B cell (primary cell): ENCODE results near the gene SPOCK1. TPM values are rescaled to one million over a fixed set of nuclear protein-coding genes. Genes with fewer than 3 reads are reported as not detected.

Experiments used
- ATAC-seq: fragments of 200-7000 bp; cut with Tn5 transposase; one replicate; pipeline ENCODE4 v1.10.0; 2021; ENCODE audit warnings: low read depth, mild to moderate bottlenecking, moderate number of reproducible peaks, moderate library complexity
- CTCF ChIA-PET: fragments of 350-600 bp; sonication (Branson Sonifier 250); formaldehyde crosslinking; loops from one replicate; lab custom pipeline; 2021; ENCODE audit warnings: antibody characterized with exemption, inconsistent platforms; lab: Charles Lee
- POLR2A ChIA-PET: fragments of 350-600 bp; sonication (Branson Sonifier 250); formaldehyde crosslinking; loops from one replicate; lab custom pipeline; 2021; ENCODE audit warnings: antibody characterized with exemption; lab: Charles Lee
- DNase-seq: peaks from one replicate; pipeline ENCODE4 v3.0.0; 2013
- H2AFZ ChIP-seq: 2 replicates; pipeline ENCODE4 v1.6.1; 2012; ENCODE audit warnings: mild to moderate bottlenecking, low read depth, low read length; ENCODE audit not compliant: insufficient read depth, poor library complexity, severe bottlenecking
- H3K27ac ChIP-seq, 2 donors: 1 replicate in 1 of 2; 2 replicates in 1 of 2; pipeline ENCODE4 v1.5.1; 2012 to 2013; ENCODE audit warnings: low read length in 2 of 2, mild to moderate bottlenecking in 2 of 2, moderate library complexity in 1 of 2
- H3K27me3 ChIP-seq, 4 experiments: fragments of 200-600 bp in 1 of 4; sonication (generic) in 1 of 4; replicated peaks in 1 of 4; 1 replicate in 2 of 4; 2 replicates in 2 of 4; pipeline versions ENCODE4 v1.6.1 to v1.7.0; 2013 to 2016; ENCODE audit warnings: low read length in 3 of 4, mild to moderate bottlenecking in 2 of 4, mixed read lengths in 1 of 4, moderate library complexity in 1 of 4; ENCODE audit not compliant: insufficient read depth in 4 of 4, control insufficient read depth in 3 of 4; ENCODE audit errors: control extremely low read depth in 1 of 4
- H3K36me3 ChIP-seq, 2 experiments: replicated peaks in 1 of 2; 1 replicate in 1 of 2; 2 replicates in 1 of 2; pipeline versions ENCODE4 v1.6.1 to v1.7.1; 2013; ENCODE audit warnings: low read length in 1 of 2; ENCODE audit not compliant: insufficient read depth in 2 of 2, control insufficient read depth in 1 of 2; ENCODE audit errors: control extremely low read depth in 1 of 2, extremely low read depth in 1 of 2
- H3K4me1 ChIP-seq, 2 donors: fragments of 200-600 bp in 1 of 2; sonication (generic) in 1 of 2; 1 replicate in 1 of 2; 2 replicates in 1 of 2; pipeline versions ENCODE4 v1.5.1 to v1.6.1; 2013 to 2017; ENCODE audit warnings: low read length in 2 of 2; ENCODE audit not compliant: control insufficient read depth in 2 of 2, insufficient read depth in 2 of 2
- H3K4me2 ChIP-seq: replicated peaks from 2 replicates; pipeline ENCODE3; 2012; ENCODE audit warnings: mild to moderate bottlenecking, low read depth, low read length; ENCODE audit not compliant: poor library complexity, severe bottlenecking
- H3K4me3 ChIP-seq, 5 experiments: fragments of 200-600 bp in 1 of 5; sonication (generic) in 1 of 5; 1 replicate in 3 of 5; 2 replicates in 2 of 5; pipeline versions ENCODE4 v1.5.1 to v1.7.0; 2011 to 2016; ENCODE audit warnings: low read length in 4 of 5, mild to moderate bottlenecking in 4 of 5, low read depth in 2 of 5, control low read depth in 1 of 5, moderate library complexity in 1 of 5; ENCODE audit not compliant: insufficient read depth in 1 of 5; ENCODE audit errors: control extremely low read depth in 1 of 5, extremely low read depth in 1 of 5
- H3K79me2 ChIP-seq: fragments of 200-600 bp; sonication (generic); one replicate; pipeline ENCODE4 v1.6.0; 2016; ENCODE audit warnings: low read length; ENCODE audit not compliant: control insufficient read depth, insufficient read depth
- H3K9ac ChIP-seq: fragments of 200-600 bp; sonication (generic); 2 replicates; pipeline ENCODE4 v1.6.1; 2017; ENCODE audit warnings: mild to moderate bottlenecking, low read length, moderate library complexity
- H3K9me3 ChIP-seq, 3 donors: one replicate each; pipeline versions ENCODE4 v1.6.1 to v1.7.1; 2013; ENCODE audit warnings: low read length in 2 of 3; ENCODE audit not compliant: control insufficient read depth in 2 of 3, insufficient read depth in 1 of 3; ENCODE audit errors: control extremely low read depth in 1 of 3
- H4K20me1 ChIP-seq: 2 replicates; pipeline ENCODE4 v1.6.0; 2012; ENCODE audit warnings: mild to moderate bottlenecking, low read length; ENCODE audit not compliant: insufficient read depth, control insufficient read depth, poor library complexity, severe bottlenecking
- H3K27ac Mint-ChIP-seq: one replicate; pipeline ENCODE4 v1.8.0; 2021; ENCODE audit warnings: mixed read lengths
- H3K27me3 Mint-ChIP-seq: one replicate; pipeline ENCODE4 v1.8.0; 2021; ENCODE audit warnings: mixed read lengths
- H3K4me1 Mint-ChIP-seq: one replicate; pipeline ENCODE4 v1.8.0; 2021; ENCODE audit warnings: mixed read lengths
- H3K4me3 Mint-ChIP-seq: one replicate; pipeline ENCODE4 v1.8.0; 2021; ENCODE audit warnings: mixed read lengths
- H3K9me3 Mint-ChIP-seq: one replicate; pipeline ENCODE4 v1.8.0; 2022; ENCODE audit warnings: mixed read lengths; ENCODE audit not compliant: insufficient read depth
- CTCF ChIP-seq: fragments of 200-600 bp; IDR thresholded peaks from one replicate; pipeline ENCODE4 v1.8.0; 2022; ENCODE audit warnings: antibody characterized with exemption, mild to moderate bottlenecking
- EZH2 ChIP-seq: IDR thresholded peaks from 2 replicates; pipeline ENCODE4 v1.6.1; 2012; ENCODE audit warnings: borderline replicate concordance, low read depth, mild to moderate bottlenecking, moderate library complexity, low read length; ENCODE audit not compliant: insufficient read depth, poor library complexity, severe bottlenecking
- WGBS: methylation state at CpG from one replicate; pipeline ENCODE4 v1.1.5; 2013; ENCODE audit warnings: missing lambda C conversion rate; ENCODE audit not compliant: insufficient coverage; 5-methylcytosine and 5-hydroxymethylcytosine counted together
- intact Hi-C: fragments of 100-400 bp; cut with micrococcal nuclease; formaldehyde crosslinking; loops from one replicate; pipeline ENCODE4 v1.10.0; 2022
- polyA plus RNA-seq: library from polyadenylated mRNA; depleted of rRNA; stranded (reverse); fragments of >200 nt; gene quantifications from 2 replicates; pipeline ENCODE4 v1.2.3, GENCODE V29; 2012
- total RNA-seq, 2 donors: library from RNA; stranded (reverse); fragments of 120-200 nt in 1 of 2; gene quantifications; 1 replicate in 1 of 2; 2 replicates in 1 of 2; pipeline versions ENCODE4 v1.2.3 to v1.2.4, GENCODE V29; 2013 to 2022

The SPOCK1 gene
- total and polyA plus RNA-seq, 2 donors (not counting 1 experiment from before 2014, with no cell fraction given): not detected

- no peaks in the 10 kb centered on the region for H3K9me3 ChIP-seq
- Mint-ChIP-seq H3K27ac (no peak overlapping the region), H3K4me3 (no peak overlapping the region), H3K9me3 (no peaks in the 10 kb centered on the region), H3K4me1 (no peaks in the 10 kb centered on the region), H3K27me3 (no peaks in the 10 kb centered on the region)
- TF ChIP-seq EZH2 (no peak), CTCF (no peak)
- DNase-seq: no peak
- no peak overlapping the region for H3K4me2 ChIP-seq
- WGBS: no CpG with 5 or more reads among the region's 2 CpGs
- ATAC-seq: no peak
- no peak overlapping the region for H3K27ac ChIP-seq
- H2AFZ ChIP-seq: no peak overlapping the region
- no peaks in the 10 kb centered on the region for H3K79me2 ChIP-seq
- H3K4me1 ChIP-seq: no peaks in the 10 kb centered on the region
- H3K9ac ChIP-seq: no peak overlapping the region
- no peak overlapping the region for H3K4me3 ChIP-seq
- intact Hi-C loops: no loop called here
- ChIA-PET POLR2A (no interaction called here), CTCF (no interaction called here)
- no peaks in the 10 kb centered on the region for H3K27me3 ChIP-seq
- no peaks in the 10 kb centered on the region for H3K36me3 ChIP-seq
- no peaks in the 10 kb centered on the region for H4K20me1 ChIP-seq
Measured at GRCh38 chr5:137214446-137215189, 284.5 kb downstream of the SPOCK1 start.

GRCh38 chr5:137212471-137212870 lies 286.7 kb downstream of the SPOCK1 start:
- ATAC-seq: no peak

More at GRCh38 chr5:137212471-137212870, 286.7 kb downstream of the SPOCK1 start:
- WGBS: 85% methylated on average over 3 of the region's 3 CpGs
- Histone ChIP-seq H3K27me3 (no peaks in the 10 kb centered on the region), H3K79me2 (no peaks in the 10 kb centered on the region), H3K4me2 (no peak overlapping the region), H3K4me3 (no peak overlapping the region), H3K27ac (no peak overlapping the region), H3K36me3 (no peaks in the 10 kb centered on the region), H3K9ac (no peak overlapping the region), H2AFZ (no peak overlapping the region), H3K4me1 (no peaks in the 10 kb centered on the region), H3K9me3 (no peaks in the 10 kb centered on the region), H4K20me1 (no peaks in the 10 kb centered on the region)
- H3K4me3 Mint-ChIP-seq: no peak overlapping the region
- peaks cover 3% of the 10 kb centered on the region for H3K9me3 Mint-ChIP-seq
- H3K27ac Mint-ChIP-seq: no peak overlapping the region
- peaks cover 7% of the 10 kb centered on the region for H3K27me3 Mint-ChIP-seq
- H3K4me1 Mint-ChIP-seq: no peaks in the 10 kb centered on the region
- CTCF ChIA-PET: no interaction called here
- TF ChIP-seq EZH2 (no peak), CTCF (no peak)
- POLR2A ChIA-PET: no interaction called here
- intact Hi-C loops: no loop called here
- DNase-seq: no peak
